GM21576 (cell line): ENCODE measurements around the gene TTC1.
A peak's percentile ranks its signal among the peaks of the same experiment; 100 is the strongest.

Experiments used
- ATAC-seq: cut with Tn5 transposase; IDR thresholded peaks from one replicate; pipeline ENCODE4 v1.9.1; 2021; ENCODE audit warnings: mild to moderate bottlenecking, moderate library complexity; ENCODE audit not compliant: unreplicated experiment

The TTC1 gene

DNA sequence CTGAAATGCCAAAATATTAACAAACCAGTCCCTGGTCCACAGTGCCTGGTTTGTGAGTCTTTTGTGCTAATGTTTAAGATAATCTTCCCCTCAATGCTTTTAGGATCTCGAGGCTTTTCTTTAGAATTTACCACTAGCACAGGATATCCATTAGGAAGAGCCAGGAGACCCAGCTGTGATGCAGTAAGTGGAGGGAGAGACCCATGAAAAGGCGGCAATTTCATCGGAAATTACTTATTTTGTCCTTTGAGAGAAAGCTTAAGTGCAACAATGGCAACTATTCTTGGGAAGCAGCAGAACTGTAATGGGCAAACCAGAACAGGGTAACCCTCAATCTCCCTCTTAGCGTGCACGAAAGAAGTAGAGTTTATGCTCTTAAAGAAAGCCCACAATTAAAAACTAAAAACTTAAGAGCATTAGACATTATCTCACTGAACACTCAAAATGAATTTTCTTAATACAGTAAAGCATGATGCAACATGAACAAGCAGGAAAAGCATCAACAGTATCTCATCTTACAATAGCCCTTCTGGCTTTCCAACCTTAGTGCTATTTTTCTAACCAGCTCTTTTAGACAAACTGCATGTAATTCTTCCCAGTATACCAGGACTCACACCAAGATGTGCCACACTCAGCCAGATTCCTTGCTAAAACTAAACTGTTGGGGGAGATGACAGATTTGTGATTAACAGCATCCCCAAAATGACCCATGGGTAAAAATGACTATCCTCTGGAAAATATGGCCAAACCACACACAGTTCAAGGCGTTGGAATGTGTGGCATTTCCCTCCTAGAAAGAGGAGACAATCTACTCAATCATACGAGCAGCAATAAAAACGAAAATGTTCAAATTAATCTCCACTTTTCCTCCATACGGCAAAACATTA is 73.9 kb downstream of the TTC1 start:
- ATAC-seq, result no peak

DNA sequence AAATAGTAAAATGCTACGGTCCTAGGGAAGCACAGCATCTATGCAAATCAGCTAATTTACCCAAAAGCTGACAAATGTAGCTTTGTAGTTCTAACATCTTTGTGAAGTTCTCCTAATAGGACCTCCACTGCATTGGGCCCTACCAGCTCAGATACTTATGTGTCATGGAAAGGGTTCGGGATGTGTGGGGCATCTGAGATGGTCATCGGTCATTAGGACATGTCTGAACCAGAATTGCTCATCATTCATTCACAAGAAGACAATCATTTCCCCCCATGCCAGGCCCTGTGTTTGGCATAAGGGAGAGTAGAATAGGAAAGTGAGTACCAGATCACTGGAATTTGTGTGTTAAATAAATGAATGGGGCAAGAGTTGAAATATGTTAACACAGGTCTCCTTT is 74.6 kb downstream of the TTC1 start:
- no peak for ATAC-seq

DNA sequence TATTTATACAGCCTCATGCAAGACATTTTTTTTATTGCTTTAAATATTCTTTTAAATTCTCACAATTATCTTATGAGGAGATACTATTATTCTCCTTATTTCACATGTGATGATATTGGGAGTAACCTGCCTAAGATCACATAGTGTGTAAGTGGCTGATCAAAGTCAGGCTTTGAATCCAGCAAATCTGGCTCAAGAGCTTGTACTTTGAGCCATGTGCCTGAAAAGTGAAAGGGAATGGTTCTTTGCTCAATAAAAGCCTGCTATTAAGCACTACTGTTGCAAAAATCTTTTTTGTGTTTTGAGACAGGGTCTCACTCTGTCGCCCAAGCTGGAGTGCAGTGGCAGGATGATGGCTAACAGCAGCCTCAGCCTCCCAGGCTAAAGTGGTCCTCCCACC is 75.2 kb downstream of the TTC1 start:
- no peak for ATAC-seq

GRCh38 chr5:160087199-160087598 is 78.3 kb downstream of the TTC1 start:
- ATAC-seq, result no peak

GRCh38 chr5:160088805-160089204 is 79.9 kb downstream of the TTC1 start:
- no peak for ATAC-seq

DNA sequence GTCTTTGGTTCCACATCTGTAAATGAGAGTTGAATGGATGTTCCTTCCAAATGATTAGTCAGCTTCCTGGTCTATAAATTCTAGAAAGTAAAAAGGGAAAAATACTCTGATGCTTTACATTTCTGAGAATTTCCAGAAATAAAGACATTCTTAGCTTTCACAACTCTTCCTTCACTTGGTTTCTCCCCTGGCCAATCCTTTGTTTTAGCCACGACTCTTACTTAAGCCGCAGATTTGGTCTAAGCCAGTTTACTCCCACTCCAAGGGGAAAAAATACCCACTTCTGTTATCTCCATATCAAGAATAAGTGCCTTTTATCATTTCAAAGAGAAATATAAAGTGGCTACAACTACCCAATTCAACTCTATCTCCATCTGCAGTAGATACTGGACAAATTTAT is 80.6 kb downstream of the TTC1 start:
- no peak for ATAC-seq

DNA sequence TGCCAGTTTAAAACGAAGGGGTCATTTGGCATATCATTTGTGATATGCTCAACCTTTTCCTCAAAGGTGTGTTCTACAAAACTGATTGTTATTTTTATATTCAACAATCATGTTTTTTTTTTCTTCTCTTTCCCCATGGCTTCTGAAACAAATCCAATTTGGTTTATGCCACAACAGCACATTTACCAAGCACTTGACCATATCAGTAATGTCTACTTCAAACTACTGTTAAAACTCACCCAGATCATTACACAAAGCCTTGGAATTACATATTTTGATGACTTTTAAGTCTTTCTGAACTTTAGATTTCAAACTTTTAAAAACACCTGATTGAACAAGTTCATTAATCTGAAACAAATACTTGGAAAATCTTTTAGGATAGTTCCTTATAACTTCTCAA is 81.1 kb downstream of the TTC1 start:
- no peak for ATAC-seq

- no peak for ATAC-seq
Measured at GRCh38 chr5:160092514-160092913, 83.6 kb downstream of the TTC1 start.

GRCh38 chr5:160092960-160093707 is 84.2 kb downstream of the TTC1 start:
- ATAC-seq, result peak; percentile 81

DNA sequence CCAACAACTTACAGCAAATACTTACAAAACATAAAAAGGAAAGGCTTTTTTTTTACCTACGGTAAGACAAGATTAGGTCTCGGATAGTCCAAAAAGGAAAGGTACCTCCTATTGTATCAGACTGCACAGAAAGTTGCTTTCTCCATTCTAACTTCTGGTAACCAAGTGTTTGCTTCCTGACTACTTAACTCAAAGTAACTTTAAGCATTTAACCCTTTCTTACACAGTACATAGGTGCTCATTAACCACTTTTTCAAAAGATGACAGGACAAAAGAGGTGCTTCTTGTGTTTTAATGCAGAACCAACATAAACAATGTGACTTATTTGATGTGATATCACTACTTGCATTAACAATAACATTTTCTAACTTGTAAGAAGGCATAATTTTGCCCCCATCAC is 87.2 kb downstream of the TTC1 start:
- ATAC-seq, result no peak

DNA sequence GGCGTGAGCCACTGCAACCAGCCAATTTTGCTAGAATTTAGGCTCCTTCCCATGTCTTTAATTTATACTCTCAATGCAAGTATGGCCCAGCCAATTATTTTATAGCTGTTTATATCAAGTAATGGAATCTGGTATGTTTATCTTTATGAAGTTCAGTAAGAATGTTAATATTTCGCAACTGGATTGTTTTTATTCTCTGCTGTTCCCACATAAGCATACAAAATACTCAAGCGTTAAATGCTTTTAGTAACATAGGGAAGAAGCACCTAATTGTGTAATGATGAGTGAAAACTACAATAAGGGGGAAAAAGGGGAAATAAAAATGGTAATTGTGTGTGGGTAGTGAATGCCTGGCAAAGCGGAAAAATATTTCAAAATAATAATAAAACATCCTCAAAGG is 89.1 kb downstream of the TTC1 start:
- no peak for ATAC-seq

DNA sequence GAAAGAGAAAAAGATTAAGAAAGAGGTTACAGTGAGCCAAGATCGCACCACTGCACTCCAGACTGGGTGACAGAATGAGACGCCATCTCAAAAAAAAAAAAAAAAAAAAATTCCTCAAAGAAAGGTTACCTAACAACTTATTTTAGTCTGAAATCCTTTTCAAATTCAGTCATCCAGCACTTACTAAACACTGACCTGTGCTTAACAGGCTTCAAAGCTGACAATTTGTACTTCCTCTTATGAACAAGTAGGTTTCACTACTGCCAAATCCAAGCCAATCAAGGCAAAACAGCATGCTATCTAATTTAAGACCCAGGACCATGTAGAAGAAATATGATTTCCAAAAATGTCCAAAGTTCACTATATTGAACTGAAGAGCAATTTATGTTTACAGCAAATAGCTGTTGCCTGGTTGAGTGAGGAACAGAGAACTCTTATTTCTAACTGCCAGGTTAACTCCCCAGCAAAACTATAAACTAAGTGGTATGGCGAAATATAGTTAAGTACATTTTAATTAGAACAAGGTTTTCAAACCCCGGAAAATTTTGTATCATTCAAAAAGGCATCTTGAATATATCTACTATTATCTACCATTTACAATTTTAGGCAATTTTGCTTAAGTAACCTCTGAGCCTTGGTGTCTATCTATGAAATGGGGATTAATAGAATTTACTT is 96.9 kb downstream of the TTC1 start:
- ATAC-seq, result peak; percentile 91

GRCh38 chr5:160108124-160108523 is 99.2 kb downstream of the TTC1 start:
- no peak for ATAC-seq
